Activated naive CD8-positive, alpha-beta T cell treated with anti-CD3 and anti-CD28 coated beads, Interleukin-2, amount 50 U/mL, for 24 hours (primary cell): Measurements from ENCODE around the gene MRPL50.

ENCODE experiments used
- ATAC-seq: fragments of 150-1000 bp; cut with Tn5 transposase; one replicate; pipeline ENCODE4 v1.10.0; 2021
- DNase-seq: peaks from one replicate; pipeline ENCODE4 v3.0.0; 2021
- H3K27ac Mint-ChIP-seq: one replicate; pipeline ENCODE4 v1.8.0; 2021; ENCODE audit warnings: mild to moderate bottlenecking, mixed read lengths
- H3K27me3 Mint-ChIP-seq: one replicate; pipeline ENCODE4 v1.8.0; 2021; ENCODE audit warnings: mixed read lengths
- H3K36me3 Mint-ChIP-seq: one replicate; pipeline ENCODE4 v1.8.0; 2021; ENCODE audit warnings: low read depth, mixed read lengths
- H3K4me1 Mint-ChIP-seq: one replicate; pipeline ENCODE4 v1.8.0; 2021; ENCODE audit warnings: mixed read lengths
- H3K4me3 Mint-ChIP-seq: one replicate; pipeline ENCODE4 v1.8.0; 2021; ENCODE audit warnings: mild to moderate bottlenecking, moderate library complexity, mixed read lengths
- H3K9me3 Mint-ChIP-seq: one replicate; pipeline ENCODE4 v1.8.0; 2021; ENCODE audit warnings: mixed read lengths

Gene MRPL50

GRCh38 chr9:101429736-101430135, 31.3 kb upstream of the MRPL50 start:
- Mint-ChIP-seq H3K4me3 (no peak overlapping the region), H3K36me3 (no peaks in the 10 kb centered on the region), H3K4me1 (no peaks in the 10 kb centered on the region), H3K9me3 (no peaks in the 10 kb centered on the region), H3K27ac (no peak overlapping the region), H3K27me3 (peaks cover 12% of the 10 kb centered on the region)
- DNase-seq (no peak), ATAC-seq (no peak)

GRCh38 chr9:101428909-101429308, 30.5 kb upstream of the MRPL50 start:
- Mint-ChIP-seq H3K27me3 (peaks cover 12% of the 10 kb centered on the region), H3K27ac (no peak overlapping the region), H3K4me3 (no peak overlapping the region), H3K9me3 (peaks cover 6% of the 10 kb centered on the region), H3K4me1 (no peaks in the 10 kb centered on the region), H3K36me3 (no peaks in the 10 kb centered on the region)
- DNase-seq (no peak), ATAC-seq (no peak)

DNA sequence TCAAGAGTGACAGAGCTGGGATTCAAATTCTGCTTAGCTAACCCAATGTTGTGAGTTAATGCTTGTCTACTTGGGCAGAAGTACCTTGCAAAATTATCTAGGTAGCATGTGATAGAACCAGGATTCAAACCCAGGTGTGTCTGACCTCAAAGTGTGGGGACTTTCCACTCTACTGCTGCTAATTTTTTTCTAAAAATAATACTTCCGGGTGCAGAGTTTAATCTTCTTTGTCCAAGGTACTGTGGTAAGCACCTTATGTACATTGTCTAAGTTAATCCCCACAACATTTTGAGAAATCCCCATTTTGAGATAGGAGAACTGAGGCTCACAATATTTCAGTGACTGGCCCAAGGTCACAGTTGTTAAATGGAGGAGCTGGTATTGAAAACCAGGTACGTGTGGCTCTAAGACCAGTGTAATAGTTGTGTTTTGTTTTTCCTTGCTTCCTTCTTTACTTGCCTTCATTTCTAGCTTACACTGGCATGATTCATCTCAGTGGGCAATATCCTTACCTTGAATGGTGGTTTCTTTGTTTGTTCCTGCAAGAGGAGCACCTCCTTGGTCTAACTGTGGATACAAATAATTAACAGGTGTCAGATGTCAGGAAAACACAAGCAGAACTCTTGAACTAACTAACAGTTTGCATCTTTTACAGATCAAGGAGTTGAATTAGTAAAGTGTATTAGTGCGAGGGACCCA, 29.7 kb upstream of the MRPL50 start:
- Mint-ChIP-seq H3K9me3 (peaks cover 14% of the 10 kb centered on the region), H3K27ac (no peak overlapping the region), H3K36me3 (no peaks in the 10 kb centered on the region), H3K4me3 (no peak overlapping the region), H3K4me1 (no peaks in the 10 kb centered on the region), H3K27me3 (peaks cover 12% of the 10 kb centered on the region)
- no peak for DNase-seq
- ATAC-seq: no peak

DNA sequence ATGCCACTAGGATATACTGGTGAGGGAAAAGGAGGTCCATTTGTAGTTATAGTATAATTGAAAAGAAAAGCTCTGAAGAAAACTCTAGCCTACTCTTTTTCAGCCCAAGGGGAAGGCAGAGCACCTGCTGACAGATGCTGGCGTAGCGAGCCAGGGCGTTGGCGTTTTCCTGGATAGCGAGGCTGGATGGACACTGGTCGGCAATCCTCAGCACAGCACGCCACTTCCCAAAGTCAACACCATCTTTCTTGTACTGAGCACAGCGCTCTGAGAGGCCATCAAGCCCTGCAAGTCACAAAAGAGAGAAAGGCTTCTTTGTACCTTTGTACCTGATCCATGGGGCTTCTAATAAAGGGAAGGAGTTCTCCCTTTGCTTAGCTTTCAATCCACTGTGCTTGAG, 28.9 kb upstream of the MRPL50 start:
- Mint-ChIP-seq H3K27me3 (peaks cover 12% of the 10 kb centered on the region), H3K27ac (no peak overlapping the region), H3K9me3 (peaks cover 15% of the 10 kb centered on the region), H3K4me3 (no peak overlapping the region), H3K36me3 (no peaks in the 10 kb centered on the region), H3K4me1 (no peaks in the 10 kb centered on the region)
- no peak for ATAC-seq
- DNase-seq: no peak

DNA sequence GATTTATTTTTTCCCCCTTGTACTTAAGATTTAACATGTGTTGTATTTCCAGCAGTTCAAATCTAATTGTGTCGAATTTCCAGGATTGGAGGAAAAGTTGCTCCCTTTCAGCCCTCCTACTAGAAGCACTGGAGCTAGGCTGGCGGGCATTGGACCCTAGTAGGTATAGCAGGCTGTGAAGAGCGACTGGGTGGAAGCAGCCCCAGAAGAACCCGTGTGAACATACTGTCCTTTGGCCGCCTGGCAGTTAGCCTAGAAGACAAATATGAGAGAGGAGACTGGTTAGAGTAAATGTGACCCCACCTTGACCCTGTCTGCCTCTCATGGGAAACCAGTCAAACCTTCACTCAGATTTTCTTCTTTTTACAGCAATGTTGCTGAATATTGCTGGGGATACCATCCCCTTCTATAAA, 23.2 kb upstream of the MRPL50 start:
- Mint-ChIP-seq H3K9me3 (peaks cover 42% of the 10 kb centered on the region), H3K27me3 (peaks cover 3% of the 10 kb centered on the region), H3K4me3 (no peak overlapping the region), H3K4me1 (no peaks in the 10 kb centered on the region), H3K27ac (no peak overlapping the region), H3K36me3 (peaks cover 7% of the 10 kb centered on the region)
- no peak for DNase-seq
- no peak for ATAC-seq

DNA sequence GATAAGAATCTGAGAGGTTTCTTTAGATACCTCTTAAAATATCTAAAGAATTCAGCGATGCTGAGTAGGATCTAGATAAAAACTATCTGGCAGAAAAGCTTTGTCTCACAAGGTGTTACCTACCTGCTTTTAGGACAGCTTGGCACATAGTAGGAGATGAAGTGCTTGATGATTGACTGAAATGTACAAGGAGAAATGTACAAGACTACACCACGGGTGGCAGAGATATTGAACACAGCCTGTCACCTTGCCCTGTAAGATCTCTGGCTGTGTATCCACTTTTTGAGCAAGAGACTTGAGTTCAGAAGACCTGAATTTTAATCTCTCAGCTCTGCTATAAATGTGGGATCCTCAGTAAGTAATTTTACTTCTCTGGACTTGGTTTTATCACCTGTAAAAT, 21.4 kb upstream of the MRPL50 start:
- no peak for DNase-seq
- Mint-ChIP-seq H3K27ac (no peak overlapping the region), H3K36me3 (peaks cover 9% of the 10 kb centered on the region), H3K4me3 (no peak overlapping the region), H3K9me3 (peaks cover 49% of the 10 kb centered on the region), H3K4me1 (no peaks in the 10 kb centered on the region), H3K27me3 (no peaks in the 10 kb centered on the region)
- ATAC-seq: no peak

DNA sequence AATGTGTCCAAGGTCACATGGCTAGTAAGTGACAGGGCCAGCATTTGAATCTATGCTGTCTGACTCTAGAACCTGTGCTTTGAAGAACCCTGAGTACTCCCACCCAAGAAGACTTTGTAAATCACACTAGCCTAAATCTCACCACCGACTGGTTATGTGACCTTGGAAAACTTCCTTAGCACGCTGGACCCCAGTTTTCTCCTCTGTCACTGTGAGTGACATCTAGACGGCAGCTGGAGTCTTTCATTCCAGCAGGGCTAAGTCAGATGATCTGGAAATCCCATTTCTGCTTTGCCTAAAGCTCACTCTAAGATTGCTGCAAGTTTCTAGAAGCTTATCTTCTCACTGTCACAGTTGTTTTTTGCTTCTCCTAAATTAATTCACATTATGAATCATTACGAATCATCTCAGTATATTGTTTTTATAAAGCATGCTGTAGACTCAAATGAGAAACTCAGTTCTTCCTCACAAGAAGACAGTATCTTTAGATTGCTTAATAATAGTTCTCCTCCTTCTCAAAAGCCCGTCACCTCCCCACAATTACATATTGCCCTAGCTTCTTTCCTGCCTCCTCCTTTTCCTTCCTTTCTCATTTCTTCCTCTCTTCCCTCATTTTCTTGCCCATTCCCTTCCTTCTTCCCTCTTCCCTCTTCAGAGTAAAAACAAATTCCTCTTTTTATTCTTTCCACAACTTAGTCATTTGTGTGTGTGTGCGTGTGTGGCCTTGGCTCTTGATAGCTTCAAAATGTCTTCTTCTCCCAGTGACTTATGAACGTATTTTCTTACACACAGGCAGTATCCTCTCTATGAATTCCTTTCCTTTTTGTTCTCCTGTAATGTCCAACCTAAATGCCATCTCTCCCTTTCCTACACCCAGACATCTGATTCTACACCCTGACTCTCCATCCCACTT, 20.4 kb upstream of the MRPL50 start:
- Mint-ChIP-seq H3K27me3 (no peaks in the 10 kb centered on the region), H3K9me3 (peaks cover 49% of the 10 kb centered on the region), H3K36me3 (peaks cover 14% of the 10 kb centered on the region), H3K4me3 (no peak overlapping the region), H3K4me1 (no peaks in the 10 kb centered on the region), H3K27ac (no peak overlapping the region)
- ATAC-seq: no peak
- no peak for DNase-seq

DNA sequence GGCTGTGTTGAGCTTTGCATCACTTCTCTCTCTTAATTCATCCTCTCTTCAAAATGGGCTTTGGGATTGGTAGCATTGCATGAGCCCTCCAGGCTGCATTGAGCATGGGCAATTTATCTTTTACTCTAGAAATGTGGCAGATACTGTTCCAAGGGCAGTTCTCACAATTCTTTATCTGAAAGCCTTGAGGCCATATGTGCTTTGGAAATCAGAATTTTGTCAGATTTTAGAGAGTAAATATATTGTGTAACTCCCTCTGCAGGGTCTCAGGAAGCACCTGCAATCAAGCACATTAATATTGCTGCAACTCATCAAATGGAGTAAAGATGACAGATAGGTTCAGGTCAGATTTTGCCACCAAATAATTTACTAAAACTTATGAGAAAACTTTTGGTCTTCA, 19.6 kb upstream of the MRPL50 start:
- Mint-ChIP-seq H3K4me3 (no peak overlapping the region), H3K9me3 (peaks cover 50% of the 10 kb centered on the region), H3K27me3 (no peaks in the 10 kb centered on the region), H3K27ac (no peak overlapping the region), H3K36me3 (peaks cover 19% of the 10 kb centered on the region), H3K4me1 (no peaks in the 10 kb centered on the region)
- no peak for DNase-seq
- no peak for ATAC-seq

GRCh38 chr9:101417389-101417788, 19.0 kb upstream of the MRPL50 start:
- no peaks in the 10 kb centered on the region for H3K27me3 Mint-ChIP-seq
- H3K36me3 Mint-ChIP-seq: peaks cover 23% of the 10 kb centered on the region
- ATAC-seq (no peak), DNase-seq (no peak)
- peaks cover 54% of the 10 kb centered on the region for H3K9me3 Mint-ChIP-seq
- H3K4me1 Mint-ChIP-seq: no peaks in the 10 kb centered on the region
- no peak overlapping the region for H3K4me3 Mint-ChIP-seq
- H3K27ac Mint-ChIP-seq: no peak overlapping the region

GRCh38 chr9:101415578-101415977, 17.2 kb upstream of the MRPL50 start:
- DNase-seq: no peak
- H3K27ac Mint-ChIP-seq: no peak overlapping the region
- H3K4me1 Mint-ChIP-seq: no peaks in the 10 kb centered on the region
- H3K4me3 Mint-ChIP-seq: no peak overlapping the region
- H3K36me3 Mint-ChIP-seq: peaks cover 35% of the 10 kb centered on the region
- no peaks in the 10 kb centered on the region for H3K27me3 Mint-ChIP-seq
- ATAC-seq: no peak
- peaks cover 59% of the 10 kb centered on the region for H3K9me3 Mint-ChIP-seq

DNA sequence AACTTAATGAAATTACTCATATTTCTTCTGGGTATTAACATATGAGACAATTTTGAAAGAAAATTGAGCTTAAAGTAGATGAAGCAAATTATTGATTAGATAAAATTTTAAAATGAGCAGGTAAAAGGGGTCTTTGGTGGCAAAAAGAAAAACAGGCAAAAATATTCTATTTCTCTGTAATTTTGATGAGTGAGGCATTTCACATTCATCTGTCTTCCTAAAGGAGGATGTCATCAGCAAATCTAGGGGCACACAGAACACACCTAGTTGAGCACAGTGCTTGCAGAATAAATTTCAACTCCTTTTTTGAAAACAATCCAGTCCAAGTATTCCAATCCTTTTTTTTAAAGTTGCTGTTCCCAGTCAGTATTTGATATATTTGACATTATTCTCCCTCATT, 16.4 kb upstream of the MRPL50 start:
- DNase-seq (no peak), ATAC-seq (no peak)
- Mint-ChIP-seq H3K9me3 (peaks cover 64% of the 10 kb centered on the region), H3K36me3 (peaks cover 43% of the 10 kb centered on the region), H3K4me1 (no peaks in the 10 kb centered on the region), H3K4me3 (no peak overlapping the region), H3K27me3 (no peaks in the 10 kb centered on the region), H3K27ac (no peak overlapping the region)

DNA sequence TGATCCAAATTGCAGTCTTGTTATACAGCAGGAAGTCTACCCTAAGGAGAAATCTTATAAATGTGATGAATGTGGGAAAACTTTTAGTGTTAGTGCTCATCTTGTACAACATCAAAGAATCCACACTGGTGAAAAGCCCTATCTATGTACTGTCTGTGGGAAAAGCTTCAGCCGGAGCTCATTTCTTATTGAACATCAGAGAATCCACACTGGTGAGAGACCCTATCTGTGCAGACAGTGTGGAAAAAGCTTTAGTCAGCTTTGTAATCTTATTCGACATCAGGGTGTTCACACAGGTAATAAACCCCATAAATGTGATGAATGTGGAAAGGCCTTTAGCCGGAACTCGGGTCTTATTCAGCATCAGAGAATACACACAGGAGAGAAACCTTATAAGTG, 10.7 kb upstream of the MRPL50 start:
- no peak overlapping the region for H3K4me3 Mint-ChIP-seq
- peaks cover 83% of the 10 kb centered on the region for H3K9me3 Mint-ChIP-seq
- H3K36me3 Mint-ChIP-seq: peaks cover 85% of the 10 kb centered on the region
- H3K4me1 Mint-ChIP-seq: no peaks in the 10 kb centered on the region
- no peaks in the 10 kb centered on the region for H3K27me3 Mint-ChIP-seq
- no peak for ATAC-seq
- no peak overlapping the region for H3K27ac Mint-ChIP-seq
- no peak for DNase-seq

GRCh38 chr9:101408374-101409078, 10.1 kb upstream of the MRPL50 start:
- Mint-ChIP-seq H3K4me3 (no peak overlapping the region), H3K27ac (no peak overlapping the region), H3K36me3 (peaks cover 88% of the 10 kb centered on the region), H3K27me3 (no peaks in the 10 kb centered on the region), H3K4me1 (peaks cover under 1% of the 10 kb centered on the region), H3K9me3 (peaks cover 84% of the 10 kb centered on the region)
- DNase-seq (no peak), ATAC-seq (no peak)

DNA sequence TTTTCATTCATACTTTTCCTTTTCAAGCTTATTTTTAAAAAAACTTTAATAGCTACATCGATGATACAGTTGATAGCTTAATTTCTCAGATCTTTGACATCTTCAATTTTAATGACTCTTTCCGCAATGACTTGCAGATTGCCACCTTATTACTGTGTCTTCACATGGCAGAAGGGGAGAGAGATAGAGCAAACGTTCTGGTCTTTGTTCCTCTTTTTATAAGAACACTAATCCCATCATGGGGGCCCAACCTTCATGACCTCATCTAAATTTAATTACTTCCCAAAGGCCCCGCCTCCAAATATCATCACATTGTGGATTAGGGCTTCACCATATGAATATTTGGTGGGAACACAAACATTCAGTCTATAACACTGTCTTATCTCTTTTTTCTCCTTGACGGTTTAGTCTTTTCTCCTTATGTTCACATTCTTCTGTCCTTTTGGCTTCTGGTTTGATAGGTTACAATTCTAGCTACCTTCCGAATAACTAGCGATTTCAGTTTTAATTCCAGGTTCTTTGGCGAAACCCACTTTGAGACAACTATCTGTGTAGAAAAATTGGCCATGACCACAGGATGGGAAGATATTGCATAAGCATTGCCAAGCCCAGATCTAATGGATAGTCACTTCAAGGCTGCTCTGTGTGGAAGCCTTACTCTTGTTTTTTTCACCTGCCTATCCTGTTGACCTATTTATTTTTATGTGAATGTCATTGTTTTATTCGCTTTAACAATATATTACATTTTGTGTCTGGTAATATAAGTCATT, 5.3 kb upstream of the MRPL50 start:
- peaks cover 36% of the 10 kb centered on the region for H3K4me1 Mint-ChIP-seq
- H3K27me3 Mint-ChIP-seq: no peaks in the 10 kb centered on the region
- DNase-seq (no peak), ATAC-seq (no peak)
- peaks cover 88% of the 10 kb centered on the region for H3K36me3 Mint-ChIP-seq
- H3K9me3 Mint-ChIP-seq: peaks cover 72% of the 10 kb centered on the region
- no peak overlapping the region for H3K4me3 Mint-ChIP-seq
- no peak overlapping the region for H3K27ac Mint-ChIP-seq
